Choroid plexus epithelial cell (primary cell): ENCODE measurements around the gene ZNF445.

Experiments used
- DNase-seq: peaks from one replicate; pipeline ENCODE4 v3.0.0-alpha.2; 2010; ENCODE audit warnings: low read depth
- H3K4me3 ChIP-seq: 2 replicates; pipeline ENCODE4 v1.5.1; 2011; ENCODE audit warnings: low read depth, mild to moderate bottlenecking, control low read depth, low read length, moderate library complexity
- CTCF ChIP-seq: conservative IDR thresholded peaks from 2 replicates; pipeline ENCODE4 v1.5.1; 2011; ENCODE audit warnings: low read depth, mild to moderate bottlenecking, control low read depth, inconsistent platforms, low read length, moderate library complexity

Gene ZNF445

GRCh38 chr3:44434834-44435510, 42.5 kb downstream of the ZNF445 start:
- no peak for TF ChIP-seq CTCF
- DNase-seq: no peak

GRCh38 chr3:44430466-44430865, 47.0 kb downstream of the ZNF445 start:
- DNase-seq: no peak
- TF ChIP-seq CTCF: no peak
- no peak overlapping the region for H3K4me3 ChIP-seq

More at GRCh38 chr3:44434834-44435510, 42.5 kb downstream of the ZNF445 start:
- H3K4me3 ChIP-seq: no peak overlapping the region

GRCh38 chr3:44429459-44429858, 48.0 kb downstream of the ZNF445 start:
- no peak overlapping the region for H3K4me3 ChIP-seq
- no peak for DNase-seq
- TF ChIP-seq CTCF: no peak

DNA sequence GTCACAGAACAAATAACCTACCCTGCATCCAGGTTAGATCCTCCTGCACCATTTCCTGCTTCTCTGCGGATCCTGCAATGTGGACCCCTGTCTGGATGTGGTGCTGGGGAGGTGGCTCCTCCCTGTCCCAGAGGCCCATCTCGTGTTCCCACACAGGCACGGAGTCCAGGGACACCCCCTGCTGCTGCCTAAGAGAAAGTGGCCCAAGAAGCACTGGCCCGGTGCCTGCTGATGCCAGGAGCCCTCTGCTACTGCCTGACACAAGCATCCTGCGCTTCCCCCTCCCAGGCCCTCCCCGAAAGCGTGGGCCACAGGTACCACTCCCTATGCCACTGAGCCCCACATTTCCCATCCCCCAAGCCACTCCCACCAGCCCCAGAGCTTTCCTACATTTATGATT, 48.6 kb downstream of the ZNF445 start:
- DNase-seq: no peak
- no peak overlapping the region for H3K4me3 ChIP-seq
- no peak for TF ChIP-seq CTCF

DNA sequence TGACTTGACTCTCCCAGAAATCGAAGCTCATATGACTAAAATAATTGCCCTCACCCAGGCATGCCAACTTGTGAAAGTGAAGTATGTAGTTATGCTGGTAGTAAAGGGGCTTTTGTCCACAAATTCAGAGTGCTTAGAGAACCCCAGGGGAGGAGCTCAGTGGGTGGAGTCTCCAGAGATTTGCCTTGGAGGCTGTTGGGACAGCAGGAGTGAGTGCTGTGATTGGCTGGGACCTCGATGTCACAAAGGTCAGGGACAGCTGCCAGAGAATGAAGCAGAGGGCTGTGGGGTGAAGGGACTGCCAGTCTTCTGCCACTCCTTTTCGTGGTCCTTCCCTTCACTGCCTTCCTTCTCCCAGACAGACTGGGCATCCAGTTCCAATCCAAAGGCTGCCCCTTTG, 49.8 kb downstream of the ZNF445 start:
- DNase-seq: no peak
- TF ChIP-seq CTCF: no peak
- no peak overlapping the region for H3K4me3 ChIP-seq

- no peak overlapping the region for H3K4me3 ChIP-seq
- no peak for TF ChIP-seq CTCF
- DNase-seq: no peak
These were observed 52.7 kb downstream of the ZNF445 start for GRCh38 chr3:44424758-44425157.

- no peak for TF ChIP-seq CTCF
- no peak for DNase-seq
- H3K4me3 ChIP-seq: no peak overlapping the region
These were observed 56.2 kb downstream of the ZNF445 start for GRCh38 chr3:44421280-44421679.
